Heart right ventricle (tissue), 16 donors: ENCODE results near the gene SLC38A2. TPM values are rescaled to one million over a fixed set of nuclear protein-coding genes. Genes with fewer than 3 reads are reported as not detected.
A peak's percentile ranks its signal among the peaks of the same experiment; 100 is the strongest.

ENCODE experiments used
- ATAC-seq, 8 donors: fragments of 200-7000 bp; cut with Tn5 transposase; one replicate each; pipeline ENCODE4 v1.9.1; 2020; ENCODE audit warnings: mild to moderate bottlenecking in 8 of 8, moderate library complexity in 8 of 8, moderate number of reproducible peaks in 1 of 8
- DNase-seq, 2 donors: peaks; one replicate each; pipeline ENCODE4 v3.0.0-alpha.2; 2020
- H3K27ac ChIP-seq, 10 donors: fragments of 200-600 bp; sonication (generic) in 2 of 10; one replicate each; pipeline versions ENCODE4 v1.5.0 to v1.8.0; 2020 to 2022; ENCODE audit warnings: mild to moderate bottlenecking in 3 of 10
- H3K27me3 ChIP-seq, 7 donors: fragments of 200-600 bp; one replicate each; pipeline ENCODE4 v1.8.0; 2021 to 2022; ENCODE audit warnings: mild to moderate bottlenecking in 2 of 7
- H3K36me3 ChIP-seq, 9 donors: fragments of 200-600 bp; sonication (generic) in 1 of 9; one replicate each; pipeline versions ENCODE4 v1.5.0 to v1.8.0; 2020 to 2022; ENCODE audit warnings: mild to moderate bottlenecking in 2 of 9
- H3K4me1 ChIP-seq, 9 donors: fragments of 200-600 bp; sonication (generic) in 1 of 9; one replicate each; pipeline versions ENCODE4 v1.5.0 to v1.8.0; 2020 to 2022; ENCODE audit warnings: mild to moderate bottlenecking in 4 of 9
- H3K4me3 ChIP-seq, 10 donors: fragments of 200-600 bp; sonication (generic) in 2 of 10; one replicate each; pipeline versions ENCODE4 v1.5.0 to v1.8.0; 2020 to 2022; ENCODE audit warnings: mild to moderate bottlenecking in 7 of 10, moderate library complexity in 2 of 10
- H3K9me3 ChIP-seq, 11 donors: fragments of 200-600 bp in 10 of 11; sonication (generic) in 2 of 11; one replicate each; pipeline versions ENCODE4 v1.5.0 to v1.8.0; 2013 to 2022; ENCODE audit warnings: mild to moderate bottlenecking in 2 of 11, control low read depth in 1 of 11, moderate library complexity in 1 of 11
- CTCF ChIP-seq, 9 donors: fragments of 200-600 bp; sonication (generic) in 2 of 9; IDR thresholded peaks; one replicate each; pipeline versions ENCODE4 v1.5.0 to v1.8.0; 2021 to 2022; ENCODE audit warnings: antibody characterized with exemption in 9 of 9, mild to moderate bottlenecking in 5 of 9, moderate library complexity in 1 of 9
- WGBS, 2 donors: extraction: QIAGEN DNeasy Blood & Tissue Kit; methylation state at CpG; one replicate each; pipeline ENCODE4 v1.1.7; 2013; ENCODE audit warnings: inconsistent platforms in 1 of 2; 5-methylcytosine and 5-hydroxymethylcytosine counted together
- intact Hi-C, 10 donors: fragments of 100-400 bp; cut with DNase I; formaldehyde crosslinking; loops; one replicate each; pipeline versions ENCODE4 v1.11.1 to v1.14.2; 2022
- polyA plus RNA-seq, 2 donors: library from polyadenylated mRNA; stranded (reverse); fragments of 200-250 nt; gene quantifications; one replicate each; pipeline ENCODE4 v1.2.3, GENCODE V29; 2013
- total RNA-seq, 10 donors: library from RNA; stranded (reverse); fragmentation: NEBNext Ultra II Directional in 3 of 10; extraction: Animal tissue kit (Norgen Biotek cat#: 25700) in 3 of 10; gene quantifications; one replicate each; pipeline versions ENCODE4 v1.2.1 to v1.2.4, GENCODE V29; 2021 to 2023
- donor health status: Arrhythmogenic right ventricular cardiomyopathy.
- donor health status: ischemic (EF 13 %, LVEDD 7.1; RV severe dilation, severe dysfunction).
- donor health status: healthy with polysubstance abuse.
- donor health status: DM: no; HTN: yes; CAD: no.
- donor health status: DM: no; HTN: no; CAD: no.
- donor health status: ischemic (EF 25% LVEDD 6.9; RV normal size, moderate dysfunction).
- donor health status: ischemic (EF 25% LVEDD 5.7; RV mildly dilated, moderate dysfunction).
- donor health status: healthy.
- donor health status: DM: yes; HTN: yes; CAD: no.
- donor health status: Ischemic cardiomyopathy.
- donor health status: ischemic (EF 35%, LVEDD 5.7; RV mildly dilated, moderate dysfunction).
- donor health status: nonischemic (EF 11% LVEDD 7.7; RV severe dilation, severe dysfunction).
- donor health status: DM: yes; HTN: yes; CAD: no.
- donor health status: PGD.
- donor health status: ischemic (EF 29% LVEDD 5.4; RV normal size, mild dysfunction).
- donor health status: nonischemic (EF 23%, LVEDD 6.1; RV moderate dilation, normal function).

SLC38A2 gene
- total and polyA plus RNA-seq, 12 donors: 65.3 to 203 (median 107) TPM

- ATAC-seq (peak; percentile 74 to 90 (median 86)), DNase-seq (peak; percentile 92 to 93)
- WGBS, 2 donors: 1% methylated on average over 54 of the region's 54 CpGs
- no peaks in the 10 kb centered on the region for H3K27me3 ChIP-seq
- H3K36me3 ChIP-seq: peaks cover 0 to 52% (median 39%) of the 10 kb centered on the region in 9 donors
- peak overlapping the region; percentile 94 to 99 (median 98) for H3K27ac ChIP-seq
- TF ChIP-seq CTCF (IDR thresholded peaks at IDR 0.05): peak in 4 of 9 donors; percentile 9 to 47 (median 26)
- H3K4me1 ChIP-seq: peaks cover 16 to 61% (median 53%) of the 10 kb centered on the region in 9 donors
- H3K4me3 ChIP-seq: peak overlapping the region; percentile 73 to 98 (median 89)
- no peaks in the 10 kb centered on the region for H3K9me3 ChIP-seq
- intact Hi-C loops: loop anchor here in 9 of 10 donors (2.0 to 10.0 kb wide), 8 partner anchors 101 to 379 kb away; partner anchors contain the start of gene SCAF11 (in 1 of the 9)
Observed at GRCh38 chr12:46370792-46371717, 1.5 kb downstream of the SLC38A2 start.

DNA sequence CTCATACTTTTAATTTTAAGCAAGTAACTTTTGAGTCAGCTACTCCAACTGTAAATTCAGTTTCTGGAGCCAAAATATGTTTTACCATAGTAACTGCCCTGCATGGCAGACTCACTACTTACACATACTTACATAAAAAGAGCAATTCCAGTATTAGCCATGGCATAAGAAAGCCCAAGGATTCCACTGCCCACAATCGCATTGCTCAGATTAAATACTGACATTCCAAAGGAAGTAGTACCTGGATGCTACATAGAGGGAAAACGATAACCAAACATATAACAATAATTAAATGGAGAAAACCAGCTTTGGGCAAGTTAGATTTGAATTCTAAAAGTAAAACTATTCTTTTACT lies 2.2 kb downstream of the SLC38A2 start:
- Histone ChIP-seq H3K4me1 (peaks cover 19 to 68% (median 60%) of the 10 kb centered on the region in 9 donors), H3K27ac (peak overlapping the region in 9 of 10 donors; percentile 2 to 99 (median 98)), H3K4me3 (peak overlapping the region; percentile 73 to 98 (median 89)), H3K36me3 (peaks cover 0 to 59% (median 43%) of the 10 kb centered on the region in 9 donors), H3K27me3 (no peaks in the 10 kb centered on the region), H3K9me3 (no peaks in the 10 kb centered on the region)
- WGBS, 2 donors: 8 to 12% methylated on average over 2 of the region's 2 CpGs
- TF ChIP-seq CTCF (IDR thresholded peaks at IDR 0.05): no peak
- intact Hi-C loops: loop anchor here in 9 of 10 donors (2.0 to 10.0 kb wide), 8 partner anchors 102 to 378 kb away; partner anchors contain the start of gene SCAF11 (in 1 of the 9)
- ATAC-seq (no peak), DNase-seq (no peak)

- DNase-seq (no peak), ATAC-seq (no peak)
- H3K27me3 ChIP-seq: no peaks in the 10 kb centered on the region
- H3K36me3 ChIP-seq: peaks cover 0 to 65% (median 46%) of the 10 kb centered on the region in 9 donors
- intact Hi-C loops: loop anchor here in 9 of 10 donors (1.0 to 10.0 kb wide), 11 partner anchors 102 to 377 kb away; partner anchors contain the start of genes SLC38A1 (in 2 of the 9) and SCAF11 (in 1 of the 9)
- no peak for TF ChIP-seq CTCF (IDR thresholded peaks at IDR 0.05)
- H3K9me3 ChIP-seq: no peaks in the 10 kb centered on the region
- H3K4me3 ChIP-seq: peak overlapping the region; percentile 73 to 98 (median 89)
- WGBS, 2 donors: 31 to 34% methylated on average over 7 of the region's 7 CpGs
- peaks cover 19 to 74% (median 67%) of the 10 kb centered on the region in 9 donors for H3K4me1 ChIP-seq
- H3K27ac ChIP-seq: peak overlapping the region in 8 of 10 donors; percentile 2 to 99 (median 97)
Observed at GRCh38 chr12:46369474-46370379, 2.8 kb downstream of the SLC38A2 start.
